IMR-90 (cell line): ENCODE data around the gene TNKS2. TPM values are rescaled to one million over a fixed set of nuclear protein-coding genes. Genes with fewer than 3 reads are reported as not detected.

ENCODE experiments used
- ATAC-seq: fragments of 200-7000 bp; cut with Tn5 transposase; 2 replicates; pipeline ENCODE4 v1.9.1; 2020; ENCODE audit warnings: low read depth, mild to moderate bottlenecking, moderate library complexity
- BruUV-seq: library from RNA; stranded (reverse); fragments of 400-500 nt; replicated peaks from 2 replicates; lab custom pipeline; 2021; lab: Mats Ljungman, UMichigan
- CTCF ChIA-PET: fragments of 300-600 bp; formaldehyde crosslinking; extraction: SDS; loops from one replicate; lab custom pipeline; 2021; ENCODE audit warnings: antibody characterized with exemption; lab: Yijun Ruan, JAX
- POLR2A ChIA-PET: fragments of 300-600 bp; sonication (Branson Sonifier 250); formaldehyde crosslinking; loops from one replicate; lab custom pipeline; 2022; ENCODE audit warnings: antibody characterized with exemption; ENCODE audit not compliant: unreplicated experiment; lab: Charles Lee
- DNase-seq: peaks from one replicate; pipeline ENCODE4 v3.0.0; 2013
- H2AFZ ChIP-seq: replicated peaks from 2 replicates; pipeline ENCODE3; 2013; ENCODE audit warnings: low read length, mild to moderate bottlenecking; ENCODE audit not compliant: poor library complexity
- H2AK5ac ChIP-seq: 2 replicates; pipeline ENCODE4 v1.6.1; 2013; ENCODE audit warnings: low read depth, low read length, inconsistent platforms
- H2AK9ac ChIP-seq: replicated peaks from 2 replicates; pipeline ENCODE3; 2013; ENCODE audit warnings: mild to moderate bottlenecking, low read depth, low read length, moderate library complexity; ENCODE audit not compliant: poor library complexity
- H2BK120ac ChIP-seq: 2 replicates; pipeline ENCODE4 v1.6.1; 2013; ENCODE audit warnings: low read depth, low read length, inconsistent platforms
- H2BK15ac ChIP-seq: 3 replicates; pipeline ENCODE4 v1.6.1; 2013; ENCODE audit warnings: low read depth, low read length, inconsistent platforms
- H2BK20ac ChIP-seq: 2 replicates; pipeline ENCODE4 v1.6.1; 2013; ENCODE audit warnings: low read depth, mild to moderate bottlenecking, inconsistent platforms, low read length, moderate library complexity
- H2BK5ac ChIP-seq: 2 replicates; pipeline ENCODE4 v1.6.1; 2013; ENCODE audit warnings: mild to moderate bottlenecking, low read depth, low read length, inconsistent platforms; ENCODE audit not compliant: poor library complexity, severe bottlenecking
- H3K14ac ChIP-seq: replicated peaks from 2 replicates; pipeline ENCODE4 v1.6.1; 2013; ENCODE audit warnings: low read depth, low read length, inconsistent platforms
- H3K18ac ChIP-seq: 2 replicates; pipeline ENCODE4 v1.6.1; 2013; ENCODE audit warnings: low read depth, low read length, control low read depth
- H3K23ac ChIP-seq: 2 replicates; pipeline ENCODE4 v1.6.1; 2013; ENCODE audit warnings: low read depth, low read length, inconsistent platforms
- H3K27ac ChIP-seq: 2 replicates; pipeline ENCODE4 v1.5.1; 2013; ENCODE audit warnings: mild to moderate bottlenecking, control low read depth, low read length; ENCODE audit not compliant: insufficient read depth
- H3K27me3 ChIP-seq: 2 replicates; pipeline ENCODE4 v1.6.1; 2013; ENCODE audit warnings: low read length; ENCODE audit not compliant: control insufficient read depth, insufficient read depth
- H3K36me3 ChIP-seq: 2 replicates; pipeline ENCODE4 v1.6.1; 2013; ENCODE audit warnings: low read length, mixed read lengths; ENCODE audit not compliant: control insufficient read depth, insufficient read depth
- H3K4ac ChIP-seq: 2 replicates; pipeline ENCODE4 v1.6.1; 2013; ENCODE audit warnings: low read depth, low read length, inconsistent platforms
- H3K4me1 ChIP-seq: 2 replicates; pipeline ENCODE4 v1.6.1; 2013; ENCODE audit warnings: low read length, mixed read lengths; ENCODE audit not compliant: control insufficient read depth, insufficient read depth
- H3K4me2 ChIP-seq: 2 replicates; pipeline ENCODE4 v1.6.1; 2013; ENCODE audit warnings: low read depth, mild to moderate bottlenecking, control low read depth, low read length, moderate library complexity
- H3K4me3 ChIP-seq: 2 replicates; pipeline ENCODE4 v1.5.1; 2013; ENCODE audit warnings: low read depth, mild to moderate bottlenecking, control low read depth, low read length, moderate library complexity; ENCODE audit not compliant: insufficient read depth
- H3K56ac ChIP-seq: 2 replicates; pipeline ENCODE4 v1.6.1; 2013; ENCODE audit warnings: low read length, inconsistent platforms; ENCODE audit not compliant: insufficient read depth; ENCODE audit errors: extremely low read depth
- H3K79me1 ChIP-seq, 2 experiments: 2 replicates each; pipeline ENCODE4 v1.6.1; 2013; ENCODE audit warnings: low read length in 2 of 2, inconsistent platforms in 1 of 2, low read depth in 1 of 2
- H3K9ac ChIP-seq: 2 replicates; pipeline ENCODE4 v1.6.1; 2013; ENCODE audit warnings: low read depth, low read length, control low read depth
- H3K9me1 ChIP-seq: 2 replicates; pipeline ENCODE4 v1.6.1; 2013; ENCODE audit warnings: low read length, inconsistent platforms; ENCODE audit not compliant: insufficient read depth
- H3K9me3 ChIP-seq: 2 replicates; pipeline ENCODE4 v1.6.1; 2013; ENCODE audit warnings: low read length; ENCODE audit not compliant: control insufficient read depth, insufficient read depth
- H4K20me1 ChIP-seq: 2 replicates; pipeline ENCODE4 v1.6.1; 2013; ENCODE audit warnings: low read length, inconsistent platforms; ENCODE audit not compliant: insufficient read depth
- H4K5ac ChIP-seq: 2 replicates; pipeline ENCODE4 v1.6.1; 2013; ENCODE audit warnings: mild to moderate bottlenecking, low read depth, low read length, control low read depth
- H4K8ac ChIP-seq, 2 experiments: 2 replicates each; pipeline ENCODE4 v1.6.1; 2013; ENCODE audit warnings: low read depth in 2 of 2, low read length in 2 of 2, control low read depth in 1 of 2, inconsistent platforms in 1 of 2
- H4K91ac ChIP-seq: 2 replicates; pipeline ENCODE4 v1.6.1; 2013; ENCODE audit warnings: low read depth, low read length, inconsistent platforms; ENCODE audit not compliant: insufficient read depth
- BHLHE40 ChIP-seq: fragments of 150-350 bp; IDR thresholded peaks from 2 replicates; pipeline ENCODE4 v1.6.1; 2016; ENCODE audit warnings: mild to moderate bottlenecking, low read depth, low read length
- CTCF ChIP-seq: conservative IDR thresholded peaks from 2 replicates; pipeline ENCODE4 v1.5.1; 2012; ENCODE audit warnings: mild to moderate bottlenecking, low read depth, low read length, improper control_type of control experiment
- ELK1 ChIP-seq: fragments of 150-350 bp; IDR thresholded peaks from 2 replicates; pipeline ENCODE4 v1.6.1; 2016; ENCODE audit warnings: low read depth, mild to moderate bottlenecking, low read length, moderate library complexity, borderline replicate concordance
- MXI1 ChIP-seq: IDR thresholded peaks from 2 replicates; pipeline ENCODE4 v1.6.1; 2012; ENCODE audit warnings: low read depth, mild to moderate bottlenecking, low read length, moderate library complexity, borderline replicate concordance
- NFE2L2 ChIP-seq: fragments of 150-350 bp; IDR thresholded peaks from 2 replicates; pipeline ENCODE4 v1.6.1; 2016; ENCODE audit warnings: low read depth, mild to moderate bottlenecking, low read length
- POLR2A ChIP-seq: IDR thresholded peaks from 2 replicates; pipeline ENCODE4 v1.6.1; 2012; ENCODE audit warnings: mild to moderate bottlenecking, low read depth, low read length
- RAD21 ChIP-seq: IDR thresholded peaks from 2 replicates; pipeline ENCODE4 v1.6.1; 2012; ENCODE audit warnings: low read length, improper control_type of control experiment
- RCOR1 ChIP-seq: IDR thresholded peaks from 2 replicates; pipeline ENCODE4 v1.6.1; 2012; ENCODE audit warnings: mild to moderate bottlenecking, low read length, improper control_type of control experiment; ENCODE audit not compliant: insufficient replicate concordance
- USF2 ChIP-seq: fragments of 150-350 bp; IDR thresholded peaks from 2 replicates; pipeline ENCODE4 v1.6.1; 2017; ENCODE audit warnings: mild to moderate bottlenecking, antibody characterized with exemption, low read length, low read depth
- WGBS, 2 experiments: methylation state at CpG; one replicate each; pipeline versions ENCODE4 v1.1.5 to v1.1.7; 2013; ENCODE audit warnings: missing lambda C conversion rate in 2 of 2; ENCODE audit not compliant: insufficient read length in 1 of 2; ENCODE audit errors: extremely low coverage in 2 of 2; 5-methylcytosine and 5-hydroxymethylcytosine counted together
- dilution Hi-C: fragments of 300-500 bp; cut with HindIII; formaldehyde crosslinking; loops from one replicate; pipeline ENCODE4 v1.14.3; 2018; ENCODE audit warnings: low sequenced_read_pairs; ENCODE audit not compliant: unreplicated experiment
- in situ Hi-C: fragments of 300-500 bp; cut with MboI; formaldehyde crosslinking; loops from 3 replicates; pipeline ENCODE4 v1.14.3; 2019; ENCODE audit warnings: low sequenced_read_pairs, inconsistent platforms, mixed read lengths
- intact Hi-C: fragments of 100-400 bp; cut with micrococcal nuclease; formaldehyde crosslinking; loops from 2 replicates; pipeline ENCODE4 v1.10.0; 2022
- polyA plus RNA-seq, 3 experiments: library from polyadenylated mRNA; depleted of rRNA; stranded (reverse); fragments of >200 nt; gene quantifications; 2 replicates each; pipeline ENCODE4 v1.2.3, GENCODE V29; 2012; ENCODE audit warnings: low replicate concordance in 1 of 3
- total RNA-seq: library from RNA; depleted of rRNA; stranded (reverse); fragments of >200 nt; gene quantifications from 2 replicates; pipeline ENCODE4 v1.2.3, GENCODE V29; 2012

TNKS2 gene
- total and polyA plus RNA-seq, 2 of the 4 experiments (the other 2 are of a cell fraction): 17.0 to 41.4 TPM

GRCh38 chr10:91908337-91909116 is 110.3 kb downstream of the TNKS2 start:
- ChIA-PET POLR2A (interaction anchor here (1.2 kb wide), 1 partner anchor 15 kb away, joined by 4 read pairs; the partner anchor contains the start of gene BTAF1), CTCF (no interaction called here)
- Histone ChIP-seq H3K56ac (no peak overlapping the region), H4K8ac (peak overlapping the region; percentile 63 to 80; a peak in 2 of 4 replicates), H2AFZ (peak overlapping the region; percentile 85), H2AK9ac (peak overlapping the region; percentile 8), H3K4me3 (peak overlapping the region; percentile 72), H3K14ac (peak overlapping the region; percentile 53; the same call in 1 of the 2 replicates), H3K79me1 (peaks cover 7 to 9% of the 10 kb centered on the region in 2 experiments; a peak in 2 of 4 replicates), H3K9ac (peak overlapping the region; percentile 49), H2BK5ac (no peak overlapping the region), H4K5ac (peak overlapping the region; percentile 16), H4K20me1 (no peaks in the 10 kb centered on the region), H2BK20ac (no peak overlapping the region), H3K36me3 (no peaks in the 10 kb centered on the region), H3K9me3 (no peaks in the 10 kb centered on the region), H3K27me3 (no peaks in the 10 kb centered on the region), H3K4ac (peak overlapping the region; percentile 68), H2BK15ac (no peak overlapping the region), H3K9me1 (no peaks in the 10 kb centered on the region), H3K23ac (peak overlapping the region; percentile 42; the same call in 1 of the 2 replicates), H4K91ac (peak overlapping the region; percentile 36; the same call in 1 of the 2 replicates), H3K4me1 (no peaks in the 10 kb centered on the region), H3K27ac (peak overlapping the region; percentile 24; the same call in 1 of the 2 replicates), H3K4me2 (peak overlapping the region; percentile 95), H2AK5ac (0 out of 2 replicates have a peak overlapping the region, but pooled peaks have one; percentile 7), H3K18ac (no peak overlapping the region), H2BK120ac (no peak overlapping the region)
- dilution Hi-C loops (no loop called here), intact Hi-C loops (loop anchor here (1.0 to 5.0 kb wide), 3 partner anchors 44 to 1036 kb away; partner anchors contain the start of gene RPP30), in situ Hi-C loops (loop anchor here (25.0 kb wide), 2 partner anchors 521 to 996 kb away; partner anchors contain the start of gene ANKRD1)
- 0% methylated on average over 51 of the region's 93 CpGs; no CpG with 5 or more reads in 1 of the 2 experiments for WGBS, 2 experiments
- peak; percentile 91 for ATAC-seq
- DNase-seq: peak; percentile 67
- no TSS peak for BruUV-seq
- TF ChIP-seq MXI1 (no peak), CTCF (peak; percentile 38), RCOR1 (peak; percentile 18), USF2 (no peak), BHLHE40 (peak; percentile 11; the same call in 1 of the 2 replicates), RAD21 (no peak; the same call in 1 of the 2 replicates), POLR2A (no peak), NFE2L2 (no peak), ELK1 (no peak)
